Measurements from ENCODE around the gene ACAP3. TPM values are rescaled to one million over a fixed set of nuclear protein-coding genes. Genes with fewer than 3 reads are reported as not detected.

The ACAP3 gene
- total and polyA plus RNA-seq, 10 of the 15 experiments (the other 5 are each of a cell fraction or from before 2014, with no cell fraction given): 0.05 to 34.2 (median 7.1) TPM

- TF ChIP-seq ZBTB4 (CRISPR knock-in tag; IDR thresholded peaks at IDR 0.05): no peak
- no peak for TF ChIP-seq E2F8 (IDR thresholded peaks at IDR 0.05; ENCODE audit: low read depth, partially characterized antibody)
- no peak for TF ChIP-seq CBX5 (IDR thresholded peaks at IDR 0.05; ENCODE audit: low read depth)
- no peak for TF ChIP-seq JUNB (IDR thresholded peaks at IDR 0.05)
Measured at GRCh38 chr1:1285611-1286311, 22.0 kb downstream of the ACAP3 start (continued).

- ChIA-PET SMC1A (ENCODE audit: uncharacterized antibody, unreplicated experiment) (no interaction called here), RAD21 (ENCODE audit: unreplicated experiment) (no interaction called here), POLR2A (interaction anchor here (1.0 kb wide), 1 partner anchor 271 kb away, joined by 3 read pairs; no protein-coding TSS in a partner anchor), CTCF (no interaction called here)
- in situ Hi-C loops (cut with MboI): no loop called here
- Histone ChIP-seq H2AFZ (ENCODE audit: control insufficient read depth, low read depth, low read length) (no peak overlapping the region), H3K4me1 (ENCODE audit: control insufficient read depth, insufficient read depth, low read length) (no peaks in the 10 kb centered on the region), H3K9me3 (replicated peaks; ENCODE audit: control insufficient read depth, insufficient read depth, low read length) (no peaks in the 10 kb centered on the region), H4K20me1 (ENCODE audit: control insufficient read depth, insufficient read depth) (no peaks in the 10 kb centered on the region), H3K36me3 (ENCODE audit: control insufficient read depth in 2 of 2, insufficient read depth in 2 of 2, low read length in 1 of 2) (no peaks in the 10 kb centered on the region), H3K9ac (ENCODE audit: control insufficient read depth, insufficient read depth, low read length) (no peak overlapping the region), H3K27me3 (replicated peaks in 1 of 2; ENCODE audit: control insufficient read depth in 2 of 2, insufficient read depth in 2 of 2, low read length in 1 of 2) (no peaks in the 10 kb centered on the region), H3K4me3 (no peak overlapping the region), H3K79me2 (ENCODE audit: control insufficient read depth, insufficient read depth, low read length) (no peaks in the 10 kb centered on the region), H3K27ac (ENCODE audit: control insufficient read depth, insufficient read depth) (no peak overlapping the region), H3K4me2 (ENCODE audit: control insufficient read depth, insufficient read depth) (no peak overlapping the region)
- 54% methylated on average over 22 of the region's 22 CpGs for WGBS (ENCODE audit: insufficient coverage, insufficient replicate concordance, low lambda C conversion rate, missing lambda C conversion rate)
- FAIRE-seq: no peak
- no peak for TF ChIP-seq ZBED1 (IDR thresholded peaks at IDR 0.05; ENCODE audit: borderline replicate concordance)
- TF ChIP-seq NFYA (IDR thresholded peaks at IDR 0.05; ENCODE audit: borderline replicate concordance, low read depth, low read length): no peak
- TF ChIP-seq CTCF (IDR thresholded peaks at IDR 0.05 in 2 of 3, conservative IDR thresholded peaks at IDR 0.05 in 1 of 3; ENCODE audit: control insufficient read depth in 2 of 3, extremely low read depth in 1 of 3, insufficient read depth in 1 of 3, low read depth in 3 of 3, low read length in 3 of 3): no peak
- no peak for TF ChIP-seq SREBF2 (IDR thresholded peaks at IDR 0.05; ENCODE audit: low read length)
- no peak for TF ChIP-seq CBX3 (IDR thresholded peaks at IDR 0.05; ENCODE audit: borderline replicate concordance, low read depth)
- no peak for TF ChIP-seq CHD1 (IDR thresholded peaks at IDR 0.05; ENCODE audit: low read depth, low read length)
- no peak for TF ChIP-seq BMI1 (IDR thresholded peaks at IDR 0.05; ENCODE audit: borderline replicate concordance)
- TF ChIP-seq POLR2A (IDR thresholded peaks at IDR 0.05; ENCODE audit: low read depth, low read length): no peak
- no peak for TF ChIP-seq JUNB (IDR thresholded peaks at IDR 0.05)
- TF ChIP-seq GATAD2B (conservative IDR thresholded peaks at IDR 0.05; ENCODE audit: low read depth): no peak
- TF ChIP-seq NBN (IDR thresholded peaks at IDR 0.05): no peak
- no peak for TF ChIP-seq RBBP5 (conservative IDR thresholded peaks at IDR 0.05)
- ATAC-seq: no peak
- DNase-seq (ENCODE audit: low read depth, low spot score): no peak
- no TSS peak for BruUV-seq (replicated peaks)
- intact Hi-C loops (cut with micrococcal nuclease; ENCODE audit: unreplicated experiment): no loop called here
Measured at GRCh38 chr1:1285102-1285571, 22.6 kb downstream of the ACAP3 start.
